ENCODE data around the gene LEMD2.

Gene LEMD2

GRCh38 chr6:33790910-33791309 lies 2.0 kb upstream of the LEMD2 start:
- H3K4me3 Mint-ChIP-seq: no peak overlapping the region
- H3K27me3 Mint-ChIP-seq: no peaks in the 10 kb centered on the region
- no peaks in the 10 kb centered on the region for H3K36me3 Mint-ChIP-seq
- no peaks in the 10 kb centered on the region for H3K9me3 Mint-ChIP-seq (ENCODE audit: low read depth)
- peaks cover 29% of the 10 kb centered on the region for H3K4me1 Mint-ChIP-seq (ENCODE audit: low read depth)
- no peak overlapping the region for H3K27ac Mint-ChIP-seq

GRCh38 chr6:33790379-33790778 lies 1.4 kb upstream of the LEMD2 start:
- Mint-ChIP-seq H3K9me3 (ENCODE audit: low read depth) (no peaks in the 10 kb centered on the region), H3K27ac (peak overlapping the region; percentile 17), H3K27me3 (no peaks in the 10 kb centered on the region), H3K36me3 (no peaks in the 10 kb centered on the region), H3K4me3 (peak overlapping the region; percentile 37), H3K4me1 (ENCODE audit: low read depth) (peaks cover 35% of the 10 kb centered on the region)

- H3K36me3 Mint-ChIP-seq: no peaks in the 10 kb centered on the region
- peaks cover 43% of the 10 kb centered on the region for H3K4me1 Mint-ChIP-seq (ENCODE audit: low read depth)
- peak overlapping the region; percentile 87 for H3K4me3 Mint-ChIP-seq
- H3K9me3 Mint-ChIP-seq (ENCODE audit: low read depth): no peaks in the 10 kb centered on the region
- H3K27me3 Mint-ChIP-seq: no peaks in the 10 kb centered on the region
- H3K27ac Mint-ChIP-seq: peak overlapping the region; percentile 80
Observed at GRCh38 chr6:33789550-33789895, 593 bp upstream of the LEMD2 start.

- Mint-ChIP-seq H3K4me1 (ENCODE audit: low read depth) (peaks cover 49% of the 10 kb centered on the region), H3K9me3 (ENCODE audit: low read depth) (no peaks in the 10 kb centered on the region), H3K27me3 (no peaks in the 10 kb centered on the region), H3K36me3 (no peaks in the 10 kb centered on the region), H3K27ac (peak overlapping the region; percentile 97), H3K4me3 (peak overlapping the region; percentile 97)
Observed at GRCh38 chr6:33787954-33788693, 806 bp downstream of the LEMD2 start.

- Mint-ChIP-seq H3K4me1 (ENCODE audit: low read depth) (peaks cover 51% of the 10 kb centered on the region), H3K9me3 (ENCODE audit: low read depth) (no peaks in the 10 kb centered on the region), H3K27me3 (no peaks in the 10 kb centered on the region), H3K27ac (peak overlapping the region; percentile 97), H3K4me3 (peak overlapping the region; percentile 97), H3K36me3 (no peaks in the 10 kb centered on the region)
Observed at GRCh38 chr6:33787346-33787953, 1.5 kb downstream of the LEMD2 start.

GRCh38 chr6:33786736-33787135 lies 2.2 kb downstream of the LEMD2 start:
- peaks cover 56% of the 10 kb centered on the region for H3K4me1 Mint-ChIP-seq (ENCODE audit: low read depth)
- peak overlapping the region; percentile 97 for H3K27ac Mint-ChIP-seq
- H3K36me3 Mint-ChIP-seq: no peaks in the 10 kb centered on the region
- no peaks in the 10 kb centered on the region for H3K27me3 Mint-ChIP-seq
- peak overlapping the region; percentile 97 for H3K4me3 Mint-ChIP-seq
- no peaks in the 10 kb centered on the region for H3K9me3 Mint-ChIP-seq (ENCODE audit: low read depth)

GRCh38 chr6:33785778-33786177 lies 3.2 kb downstream of the LEMD2 start:
- Mint-ChIP-seq H3K4me3 (peak overlapping the region; percentile 97), H3K27me3 (no peaks in the 10 kb centered on the region), H3K9me3 (ENCODE audit: low read depth) (no peaks in the 10 kb centered on the region), H3K36me3 (no peaks in the 10 kb centered on the region), H3K4me1 (ENCODE audit: low read depth) (peaks cover 57% of the 10 kb centered on the region), H3K27ac (peak overlapping the region; percentile 54)

- H3K36me3 Mint-ChIP-seq: no peaks in the 10 kb centered on the region
- H3K4me3 Mint-ChIP-seq: peak overlapping the region; percentile 4
- H3K9me3 Mint-ChIP-seq (ENCODE audit: low read depth): no peaks in the 10 kb centered on the region
- no peaks in the 10 kb centered on the region for H3K27me3 Mint-ChIP-seq
- H3K4me1 Mint-ChIP-seq (ENCODE audit: low read depth): peaks cover 58% of the 10 kb centered on the region
- no peak overlapping the region for H3K27ac Mint-ChIP-seq
Observed at GRCh38 chr6:33784787-33785186, 4.1 kb downstream of the LEMD2 start.

GRCh38 chr6:33783781-33784520 lies 5.0 kb downstream of the LEMD2 start:
- Mint-ChIP-seq H3K36me3 (no peaks in the 10 kb centered on the region), H3K9me3 (ENCODE audit: low read depth) (no peaks in the 10 kb centered on the region), H3K4me1 (ENCODE audit: low read depth) (peaks cover 53% of the 10 kb centered on the region), H3K27ac (peak overlapping the region; percentile 34), H3K27me3 (no peaks in the 10 kb centered on the region), H3K4me3 (no peak overlapping the region)

GRCh38 chr6:33782561-33782960 lies 6.4 kb downstream of the LEMD2 start:
- H3K36me3 Mint-ChIP-seq: no peaks in the 10 kb centered on the region
- no peak overlapping the region for H3K27ac Mint-ChIP-seq
- H3K9me3 Mint-ChIP-seq (ENCODE audit: low read depth): no peaks in the 10 kb centered on the region

GRCh38 chr6:33781131-33781975 lies 7.6 kb downstream of the LEMD2 start:
- H3K27me3 Mint-ChIP-seq: no peaks in the 10 kb centered on the region
- H3K36me3 Mint-ChIP-seq: peaks cover under 1% of the 10 kb centered on the region
- H3K4me3 Mint-ChIP-seq: no peak overlapping the region
- H3K9me3 Mint-ChIP-seq (ENCODE audit: low read depth): no peaks in the 10 kb centered on the region
- H3K4me1 Mint-ChIP-seq (ENCODE audit: low read depth): peaks cover 35% of the 10 kb centered on the region
- no peak overlapping the region for H3K27ac Mint-ChIP-seq

More at GRCh38 chr6:33782561-33782960, 6.4 kb downstream of the LEMD2 start:
- no peaks in the 10 kb centered on the region for H3K27me3 Mint-ChIP-seq
- H3K4me3 Mint-ChIP-seq: no peak overlapping the region
- H3K4me1 Mint-ChIP-seq (ENCODE audit: low read depth): peaks cover 47% of the 10 kb centered on the region

GRCh38 chr6:33779895-33780294 lies 9.0 kb downstream of the LEMD2 start:
- Mint-ChIP-seq H3K36me3 (peaks cover 3% of the 10 kb centered on the region), H3K4me1 (ENCODE audit: low read depth) (peaks cover 21% of the 10 kb centered on the region), H3K27me3 (no peaks in the 10 kb centered on the region), H3K27ac (no peak overlapping the region), H3K9me3 (ENCODE audit: low read depth) (no peaks in the 10 kb centered on the region), H3K4me3 (no peak overlapping the region)

- Mint-ChIP-seq H3K27ac (no peak overlapping the region), H3K27me3 (no peaks in the 10 kb centered on the region), H3K4me3 (no peak overlapping the region), H3K4me1 (ENCODE audit: low read depth) (peaks cover 15% of the 10 kb centered on the region), H3K36me3 (peaks cover 3% of the 10 kb centered on the region), H3K9me3 (ENCODE audit: low read depth) (no peaks in the 10 kb centered on the region)
Observed at GRCh38 chr6:33779290-33779689, 9.6 kb downstream of the LEMD2 start.

GRCh38 chr6:33778444-33779121 lies 10.3 kb downstream of the LEMD2 start:
- Mint-ChIP-seq H3K36me3 (peaks cover 3% of the 10 kb centered on the region), H3K4me1 (ENCODE audit: low read depth) (peaks cover 11% of the 10 kb centered on the region), H3K27me3 (no peaks in the 10 kb centered on the region), H3K9me3 (ENCODE audit: low read depth) (no peaks in the 10 kb centered on the region), H3K4me3 (no peak overlapping the region), H3K27ac (no peak overlapping the region)

Measured in activated naive CD8-positive, alpha-beta T cell (primary cell).